Measurements from ENCODE around the gene COL25A1.

COL25A1 gene

DNA sequence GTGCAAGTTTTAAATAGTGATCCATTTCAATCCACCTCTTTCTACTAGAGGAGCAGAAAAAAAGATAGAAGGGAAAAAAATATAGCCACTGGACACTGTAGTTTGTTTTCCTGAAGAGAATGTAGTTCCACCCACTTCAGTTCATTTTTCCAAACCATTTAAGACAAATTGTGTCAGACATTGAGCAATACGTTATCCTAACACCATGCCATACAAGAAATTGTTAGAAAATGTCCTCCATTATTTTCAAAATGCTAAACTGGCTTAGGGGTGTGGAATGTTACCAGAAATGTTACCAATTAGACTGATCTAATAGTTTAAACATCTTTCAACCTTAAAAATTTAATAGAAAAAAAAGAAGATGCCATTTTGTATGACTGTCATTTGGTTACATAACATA is 491.0 kb downstream of the COL25A1 start:
- DNase-seq (ENCODE audit: low read depth) = no peak

DNA sequence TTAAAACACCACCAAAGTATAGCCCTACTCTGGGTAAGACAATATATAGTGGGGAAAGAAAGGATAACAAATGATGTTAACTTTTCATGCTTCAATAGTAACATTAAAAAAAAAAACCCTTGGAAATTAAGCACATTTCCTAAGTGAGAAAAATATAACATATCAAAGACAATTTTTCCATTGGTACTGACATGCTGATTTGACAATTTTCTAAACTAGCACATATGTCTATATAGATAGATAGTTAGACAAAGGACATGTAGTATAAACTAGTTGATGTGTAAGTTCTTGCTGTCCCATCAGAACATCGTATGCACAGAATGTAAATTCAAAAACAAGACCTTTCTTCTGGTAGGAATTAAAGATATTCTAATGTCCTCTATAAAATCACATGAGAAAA is 492.4 kb downstream of the COL25A1 start:
- DNase-seq (ENCODE audit: low read depth) = no peak

DNA sequence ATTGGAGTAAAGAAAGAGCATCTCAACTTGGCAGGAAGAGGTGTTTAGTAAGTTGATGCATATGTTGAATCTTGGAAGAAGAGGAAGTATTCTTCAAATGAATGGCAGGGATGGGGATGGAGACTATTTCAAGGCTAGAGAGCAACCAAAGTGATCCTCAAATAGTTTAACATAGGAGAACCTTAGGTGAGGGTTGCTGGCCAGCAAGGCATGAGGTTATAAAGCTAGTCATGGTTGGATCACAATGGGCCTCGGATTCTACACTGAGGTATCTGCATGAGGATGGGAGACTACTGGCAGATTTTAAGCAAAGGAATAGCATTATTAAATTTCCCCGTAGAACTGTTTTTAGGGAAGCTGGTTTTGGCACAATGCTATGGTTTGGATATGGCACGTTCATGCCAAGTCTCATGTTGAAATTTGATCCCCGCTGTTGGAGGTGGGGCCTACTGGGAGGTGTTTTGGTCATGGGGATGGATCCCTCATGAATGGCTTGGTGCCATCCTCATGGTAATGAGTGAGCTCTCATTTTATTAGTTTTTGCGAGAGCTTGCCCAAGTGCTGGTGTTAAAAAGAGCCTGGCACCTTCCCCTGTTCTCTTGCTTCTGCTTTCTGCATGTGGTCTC is 497.7 kb downstream of the COL25A1 start:
- DNase-seq (ENCODE audit: low read depth) = no peak

DNA sequence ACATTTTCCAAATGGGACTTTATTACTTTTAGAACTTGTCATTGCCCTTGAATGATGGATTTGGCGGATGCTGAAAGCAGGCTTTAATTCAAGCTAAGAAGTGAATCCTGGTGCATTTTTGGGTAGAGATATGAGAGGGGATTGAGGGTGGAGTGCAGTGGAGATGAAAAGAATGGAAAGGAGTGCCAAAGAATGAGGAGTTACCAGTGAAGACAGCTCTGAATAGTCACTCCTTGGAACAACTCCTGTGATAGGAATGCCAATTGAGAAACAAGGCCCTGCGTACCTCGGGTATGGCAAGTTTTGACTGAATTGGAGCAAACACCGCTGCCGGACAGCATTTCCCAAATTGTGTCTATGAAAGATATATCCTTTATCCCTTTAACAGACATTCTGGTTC is 503.2 kb downstream of the COL25A1 start:
- DNase-seq (ENCODE audit: low read depth) = no peak

DNA sequence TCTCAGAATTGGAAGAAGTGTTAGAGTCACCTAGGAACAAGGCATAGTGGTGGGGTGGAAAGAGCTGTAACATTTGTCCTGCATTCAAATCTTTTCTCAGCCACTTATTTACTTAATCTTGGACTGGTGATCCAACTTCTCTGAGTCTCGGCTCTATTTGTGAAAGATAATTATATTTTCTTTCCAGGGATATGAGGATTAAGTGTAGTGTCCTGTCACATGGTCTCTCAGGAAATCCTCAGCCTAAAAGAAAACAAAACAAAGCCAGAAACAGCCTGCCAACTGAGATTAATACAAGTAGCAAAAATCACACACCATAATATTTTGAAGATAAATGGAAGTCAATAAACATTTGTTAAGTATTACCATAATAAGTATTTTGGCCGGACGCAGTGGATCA is 506.3 kb downstream of the COL25A1 start:
- no peak for DNase-seq (ENCODE audit: low read depth)

DNA sequence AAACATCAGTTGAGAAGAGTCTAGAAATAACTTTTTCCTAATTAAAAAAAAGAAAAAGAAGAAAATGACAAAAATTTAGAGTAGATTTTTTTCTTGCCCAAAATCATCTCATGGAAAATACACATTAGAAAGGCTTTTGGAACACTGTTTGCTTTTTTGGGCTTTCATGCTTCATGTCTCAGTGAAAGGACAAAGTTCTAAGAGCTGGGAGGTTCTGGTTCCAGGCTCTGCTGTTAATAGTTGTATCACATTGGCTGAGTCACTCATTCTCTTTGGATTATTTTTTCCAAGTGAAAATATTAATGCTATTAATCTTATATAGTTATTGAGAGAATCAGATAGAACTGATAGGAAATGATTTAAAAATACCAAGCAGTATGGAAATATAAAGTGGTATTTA is 506.7 kb downstream of the COL25A1 start:
- DNase-seq (ENCODE audit: low read depth) = no peak

DNA sequence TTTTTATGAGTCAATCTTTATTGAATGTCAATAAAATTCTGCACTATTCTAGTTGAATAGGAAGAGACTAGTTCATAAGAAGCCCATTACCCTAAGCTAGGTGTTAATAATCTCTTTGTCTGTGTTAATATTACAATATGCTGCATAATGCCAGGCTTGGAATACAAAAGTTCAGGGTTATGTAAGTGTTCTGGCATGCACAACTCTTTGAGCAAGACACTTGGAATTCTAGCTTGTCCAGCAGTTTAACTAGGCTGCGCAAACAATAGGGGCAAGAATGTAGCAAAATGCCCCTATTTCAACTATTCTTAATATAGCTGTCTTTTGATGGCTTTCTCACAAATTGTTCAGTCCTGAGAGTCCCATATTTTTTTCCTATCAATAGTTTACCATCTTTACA is 508.3 kb downstream of the COL25A1 start:
- DNase-seq (ENCODE audit: low read depth) = no peak

DNA sequence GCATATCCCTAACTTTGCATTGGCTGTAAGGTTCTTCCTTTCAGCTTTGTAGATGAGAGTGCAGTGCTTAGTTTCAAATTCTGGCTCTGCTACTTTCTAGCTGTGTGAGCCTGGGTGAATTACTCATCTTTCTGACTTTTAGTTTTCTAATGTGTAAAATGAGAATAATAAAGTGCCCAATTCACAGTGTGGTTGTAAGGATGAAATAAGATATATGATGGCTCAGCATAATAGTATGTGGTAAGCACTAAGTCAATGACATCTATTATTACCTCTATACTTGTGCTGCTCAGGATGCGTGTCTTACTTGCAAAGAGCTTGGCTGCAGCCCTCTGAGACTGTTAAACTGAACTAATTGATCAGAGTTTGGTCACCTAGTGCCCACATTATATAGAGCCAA is 509.0 kb downstream of the COL25A1 start:
- no peak for DNase-seq (ENCODE audit: low read depth)

DNA sequence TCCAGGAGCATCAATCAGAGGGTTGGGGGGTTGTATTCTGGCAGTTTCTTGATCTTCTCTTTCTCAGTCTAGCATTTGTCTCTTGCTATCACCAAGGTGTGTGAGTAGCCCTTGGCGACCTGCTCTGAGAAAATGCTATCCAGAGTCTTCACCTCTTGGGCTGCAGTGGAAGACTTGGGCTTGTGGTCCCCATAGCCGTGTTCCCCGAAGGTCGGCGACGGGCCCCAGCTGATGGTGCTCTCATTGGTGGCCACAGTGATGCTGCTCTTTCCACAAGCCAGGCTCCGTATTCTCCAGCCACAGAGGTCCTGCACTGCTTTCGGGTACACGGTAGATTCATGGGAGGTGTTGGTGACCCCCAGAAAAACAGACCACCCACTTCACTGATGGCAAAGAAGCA is 513.7 kb downstream of the COL25A1 start:
- no peak for DNase-seq (ENCODE audit: low read depth)

DNA sequence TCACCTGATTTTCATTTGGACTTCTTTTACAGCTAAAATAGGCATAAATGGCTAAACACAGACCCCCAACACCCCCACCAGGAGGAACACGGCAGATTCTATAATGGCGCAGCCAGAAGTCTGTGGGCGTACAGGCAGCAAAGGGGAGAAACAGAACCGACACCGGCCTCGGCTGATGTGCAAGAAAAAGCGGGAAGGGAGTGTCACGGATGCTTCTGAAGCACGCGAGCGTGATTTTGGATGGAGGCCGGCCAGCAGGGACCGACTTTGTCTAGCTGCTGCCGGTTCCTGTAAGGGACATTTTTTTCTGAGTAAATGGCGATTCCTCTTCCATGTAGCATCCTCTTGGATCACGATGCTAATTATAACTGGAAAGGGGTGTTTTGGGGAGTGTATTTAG is 514.7 kb downstream of the COL25A1 start:
- DNase-seq (ENCODE audit: low read depth) = no peak

DNA sequence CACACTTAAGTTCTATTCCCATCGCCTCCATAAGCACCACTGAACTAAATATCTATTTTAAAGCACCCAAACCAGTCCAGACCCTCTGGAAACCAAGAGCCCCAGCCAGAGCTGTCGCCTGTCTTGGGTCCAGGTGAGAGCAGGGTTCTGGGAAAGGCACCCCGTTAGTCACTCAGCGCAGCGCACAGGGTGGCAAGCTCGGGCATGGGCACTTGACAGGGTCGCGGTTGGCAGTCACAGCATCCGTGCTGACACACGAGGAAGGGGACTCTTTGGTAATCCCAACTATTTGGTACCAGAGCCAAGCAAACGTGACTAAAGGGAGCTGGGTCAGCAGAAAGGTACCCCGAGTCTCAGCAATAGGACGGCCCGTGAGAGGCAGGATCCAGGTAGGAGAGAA is 515.4 kb downstream of the COL25A1 start:
- DNase-seq (ENCODE audit: low read depth) = no peak

DNA sequence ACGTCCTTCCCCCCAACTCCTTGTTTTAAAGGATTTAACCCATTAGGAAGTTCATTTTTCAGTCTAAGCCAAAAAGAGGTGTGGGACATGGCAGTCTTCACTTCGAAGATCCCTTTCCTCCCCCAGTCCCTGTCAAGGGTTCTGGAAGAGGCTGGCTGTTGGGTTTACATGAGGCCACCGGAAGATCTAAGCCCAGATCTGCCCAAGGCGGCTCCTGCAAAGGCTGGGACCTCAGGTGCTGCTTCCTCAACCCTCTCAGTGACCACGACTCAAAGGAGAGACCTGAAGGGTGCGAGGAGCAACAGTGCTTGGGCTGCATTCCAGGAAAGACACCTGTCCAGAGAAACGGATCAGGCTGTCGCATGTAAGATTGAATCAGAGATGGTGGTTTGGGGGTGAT is 516.1 kb downstream of the COL25A1 start:
- no peak for DNase-seq (ENCODE audit: low read depth)

DNA sequence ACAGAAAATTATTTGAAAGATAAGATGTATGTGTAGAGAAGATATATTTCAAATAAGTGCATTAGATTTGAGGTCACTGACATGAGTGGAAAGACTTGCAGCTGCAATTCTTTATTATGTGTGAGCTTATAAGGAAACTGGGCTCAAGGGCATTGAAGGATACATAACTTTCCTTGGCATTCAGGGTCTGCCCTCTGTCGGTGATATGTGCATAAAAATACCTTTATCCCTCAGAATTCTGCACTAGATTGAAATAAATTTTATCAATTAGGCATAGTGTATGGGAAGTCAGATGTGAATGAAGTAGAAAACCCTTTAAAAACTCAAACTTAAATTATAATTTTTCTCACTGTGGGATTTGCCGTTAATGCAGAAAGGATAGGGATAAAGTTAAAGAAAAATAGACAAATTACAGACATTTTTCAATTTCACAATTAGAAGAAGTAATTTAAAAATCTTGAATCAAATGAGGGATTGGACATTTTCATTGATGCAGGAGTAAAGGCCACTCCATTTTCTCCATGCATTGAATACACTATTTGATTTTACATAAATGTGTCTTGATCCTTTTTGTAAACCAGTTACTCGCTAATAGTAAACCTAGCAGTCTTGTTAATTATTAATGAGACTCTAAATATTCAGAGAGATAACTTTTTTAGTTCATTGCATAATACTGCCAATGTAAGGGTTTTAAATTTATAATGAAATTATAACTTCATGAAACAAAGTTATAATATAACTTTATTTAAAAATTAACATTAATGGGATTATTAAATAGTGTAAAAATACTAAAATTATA is 518.6 kb downstream of the COL25A1 start:
- no peak for DNase-seq (ENCODE audit: low read depth)

DNA sequence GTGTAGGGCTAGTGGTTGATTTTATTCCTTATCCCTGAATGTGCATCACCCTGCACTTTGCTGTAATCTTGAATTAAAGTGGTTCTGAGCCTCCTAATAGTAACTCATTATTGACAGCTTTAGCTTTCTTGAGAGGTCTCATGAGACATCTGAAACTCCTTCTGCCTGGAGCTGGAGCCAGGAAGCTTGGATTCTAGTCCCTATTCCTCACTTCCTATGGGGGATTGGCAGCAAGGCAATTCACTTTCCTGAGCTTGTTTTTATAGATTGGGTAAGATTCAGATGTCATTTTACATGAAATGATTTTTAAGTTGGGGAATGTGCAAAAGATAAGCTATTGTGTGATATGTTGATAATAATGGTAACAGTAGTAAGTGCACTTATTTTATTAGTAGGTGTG is 522.5 kb downstream of the COL25A1 start:
- no peak for DNase-seq (ENCODE audit: low read depth)

DNA sequence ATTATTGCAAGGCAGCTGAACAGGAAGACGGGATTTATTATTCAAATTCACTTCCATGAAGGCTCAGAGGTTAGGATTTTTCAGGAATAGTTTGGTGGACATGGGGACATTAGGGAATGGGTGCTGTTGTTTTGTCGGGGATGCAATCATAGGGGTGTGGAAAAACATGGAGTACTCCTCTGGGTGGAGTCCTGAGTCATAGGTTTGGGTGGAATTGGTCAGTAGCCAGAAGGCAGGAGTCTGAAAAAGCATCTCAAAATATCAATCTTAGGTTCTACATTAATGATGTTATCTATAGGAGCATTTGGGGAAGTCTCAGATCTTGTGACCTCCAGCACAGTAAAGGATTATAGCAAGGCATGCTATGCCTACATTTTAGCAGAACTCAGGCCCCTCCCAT is 525.1 kb downstream of the COL25A1 start:
- no peak for DNase-seq (ENCODE audit: low read depth)

DNA sequence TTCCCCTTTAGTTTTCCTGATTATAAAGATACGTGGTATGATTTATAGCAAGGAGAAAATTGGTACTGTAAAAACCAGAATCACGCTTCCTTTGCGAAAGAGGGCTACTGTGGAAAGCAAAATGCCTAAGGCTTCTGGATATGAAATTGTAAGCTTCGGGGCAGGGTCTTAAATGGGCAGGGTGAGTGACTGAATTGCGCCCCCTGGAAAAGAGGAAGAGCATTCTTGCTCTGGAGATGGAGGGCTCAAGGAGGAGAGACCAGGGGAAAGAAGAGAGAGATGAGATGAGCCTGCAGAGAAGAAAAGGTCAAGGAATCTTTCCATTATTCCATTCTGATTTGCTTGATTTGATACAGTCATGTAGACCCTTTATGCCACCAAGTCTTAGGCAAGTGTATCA is 526.5 kb downstream of the COL25A1 start:
- no peak for DNase-seq (ENCODE audit: low read depth)

DNA sequence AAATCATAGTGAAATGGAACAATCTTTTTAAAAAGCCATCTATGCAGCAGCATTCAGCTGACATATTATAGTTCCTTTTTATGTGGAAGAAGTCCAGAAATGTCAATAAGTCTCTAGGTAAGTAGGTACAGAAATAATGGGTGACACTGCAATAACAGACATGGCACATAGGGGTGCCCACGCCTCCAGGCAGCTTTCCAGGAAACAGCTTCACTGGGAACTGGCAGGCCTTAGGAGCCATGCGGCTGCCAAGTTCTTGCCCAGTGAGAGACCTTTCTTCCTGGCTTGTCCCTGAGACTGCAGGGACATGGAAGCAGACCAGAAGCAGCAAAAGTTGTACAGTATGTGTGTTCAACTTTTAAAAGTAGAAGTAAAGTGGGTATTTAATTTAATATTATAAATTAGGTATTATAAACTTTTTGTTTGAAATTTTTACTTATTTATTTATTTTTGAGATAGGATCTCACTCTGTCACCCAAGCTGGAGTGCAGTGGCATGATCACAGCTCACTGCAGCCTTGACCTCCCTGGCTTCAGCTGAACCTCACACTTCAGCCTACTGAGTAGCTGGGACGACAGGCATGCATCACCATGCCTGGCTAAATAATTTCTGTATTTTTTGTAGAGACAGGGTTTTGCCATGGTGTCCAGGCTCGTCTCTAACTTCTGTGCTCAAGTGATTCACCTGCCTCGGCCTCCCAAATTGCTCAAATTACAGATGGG is 527.5 kb downstream of the COL25A1 start:
- DNase-seq (ENCODE audit: low read depth) = no peak

DNA sequence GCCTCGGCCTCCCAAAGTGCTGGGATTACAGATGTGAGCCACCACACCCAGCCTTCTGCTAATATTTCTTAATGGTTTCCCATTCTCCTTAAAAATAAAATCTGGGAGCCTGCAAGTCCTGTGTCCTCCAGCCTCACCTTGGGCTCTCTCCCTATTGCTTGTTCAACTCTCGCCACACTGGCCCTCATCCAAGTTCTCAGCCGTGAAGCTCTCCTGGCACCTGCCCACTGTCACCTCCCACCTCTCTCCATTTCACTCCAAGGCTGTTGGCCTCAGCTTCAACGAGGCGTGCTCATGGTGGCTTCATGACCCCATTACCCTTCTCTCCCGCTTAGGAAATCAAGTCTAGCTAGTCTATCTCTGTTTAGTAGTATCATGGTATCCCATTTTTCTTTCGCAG is 530.1 kb downstream of the COL25A1 start:
- DNase-seq (ENCODE audit: low read depth) = no peak

DNA sequence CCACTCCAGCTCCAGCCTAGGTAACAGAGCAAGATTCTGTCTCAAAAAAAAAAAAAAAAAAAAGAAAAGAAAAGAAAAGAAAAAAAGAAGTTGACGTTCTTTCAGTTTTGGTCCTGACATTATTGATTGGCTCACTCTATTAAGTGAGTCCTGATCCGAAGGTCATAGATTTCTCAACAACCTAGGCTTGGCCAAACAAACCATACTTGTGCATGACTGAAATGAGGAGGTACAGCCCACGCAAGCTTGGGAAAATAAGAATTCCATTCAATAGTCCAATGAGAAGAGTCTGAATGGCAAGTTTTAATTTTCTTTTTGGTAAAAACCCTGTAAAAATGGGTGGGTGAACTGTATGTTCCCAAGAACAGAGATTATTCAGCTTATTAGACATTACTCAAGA is 536.4 kb downstream of the COL25A1 start:
- no peak for DNase-seq (ENCODE audit: low read depth)

DNA sequence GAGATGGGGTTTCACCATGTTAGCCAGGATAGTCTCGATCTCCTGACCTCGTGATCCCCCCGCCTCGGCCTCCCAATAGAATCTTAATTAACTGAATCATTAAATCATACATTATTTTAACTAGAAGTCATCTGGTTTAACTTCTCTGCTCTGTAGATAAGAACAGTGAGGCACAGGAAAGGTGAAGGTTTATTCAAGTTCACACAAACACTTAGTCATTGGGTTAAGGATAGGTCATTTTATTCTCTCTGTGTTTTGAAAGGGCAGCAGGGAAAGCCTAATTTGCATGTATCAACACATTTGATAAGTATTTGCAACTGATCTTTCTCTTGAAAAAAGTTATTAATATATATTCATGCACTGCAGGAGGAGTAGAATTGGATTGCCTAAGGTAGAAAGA is 538.5 kb downstream of the COL25A1 start:
- no peak for DNase-seq (ENCODE audit: low read depth)

DNA sequence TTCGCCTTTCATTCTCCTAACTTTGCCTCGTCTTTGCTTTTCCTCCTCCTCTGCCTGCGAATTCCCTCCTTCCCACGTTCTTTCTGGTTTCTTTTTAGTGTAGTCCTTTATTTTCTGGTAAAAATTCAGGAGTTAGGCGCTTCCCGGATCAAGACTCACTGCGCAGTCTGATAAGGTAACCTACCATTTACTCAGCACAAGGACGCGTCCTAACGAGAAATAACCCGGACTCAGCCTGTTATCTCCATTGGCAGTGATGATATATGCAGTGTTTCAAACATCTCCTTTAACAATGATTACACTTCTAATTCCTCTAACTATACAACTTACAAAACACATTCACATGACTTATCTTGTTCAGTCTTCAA is 539.2 kb downstream of the COL25A1 start:
- no peak for DNase-seq (ENCODE audit: low read depth)

DNA sequence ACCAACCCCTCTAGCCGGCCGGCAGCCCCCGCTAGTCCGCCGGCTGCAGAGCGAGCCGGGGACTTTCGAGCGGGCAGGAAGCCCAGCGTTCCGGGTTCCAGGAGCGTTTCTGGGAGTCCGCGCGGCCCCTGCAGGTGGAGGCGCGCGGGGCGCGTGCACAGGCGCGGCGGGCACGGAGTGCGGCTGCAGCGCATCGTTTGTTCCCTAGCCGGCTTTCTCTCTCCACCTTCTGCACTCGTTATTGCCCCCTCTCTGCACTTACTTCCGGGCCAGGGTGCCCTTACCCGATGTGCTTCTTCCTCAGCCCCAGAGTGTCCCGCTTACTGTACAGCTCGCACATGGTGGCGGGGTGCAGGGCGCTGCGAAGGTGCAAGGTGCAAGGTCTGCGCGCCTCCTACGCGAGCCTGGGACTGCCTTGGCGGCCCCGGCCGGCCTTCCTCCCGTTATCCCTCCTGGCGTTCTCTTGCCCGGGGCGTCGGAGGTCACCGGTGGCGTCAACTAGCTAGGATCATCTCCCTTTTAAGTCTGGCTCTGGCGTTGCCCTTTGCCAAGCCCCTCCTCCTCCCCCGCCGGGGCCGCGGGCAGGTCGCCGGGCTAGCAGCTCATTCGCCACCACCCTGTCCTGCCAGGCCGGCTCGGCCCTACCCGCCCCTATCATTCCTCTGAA is 539.8 kb downstream of the COL25A1 start, which contains the start of gene ETNPPL:
Gene ETNPPL, minus strand, starts transcription at position 495 of the 667 bp plus-strand sequence. Its CDS starts 155 bp downstream, at position 340.
- DNase-seq (ENCODE audit: low read depth) = no peak
